Putamen (tissue), 1 donor: ENCODE results near the gene FOLH1.
"Not testable (repeated sequence)": the region's sequence is repeated elsewhere in the genome, so short reads cannot be mapped to it uniquely, and the experiment has no call there.

Experiments
- DNase-seq: peaks from one replicate; pipeline ENCODE4 v3.0.0-alpha.2; 2016; ENCODE audit warnings: low spot score

Gene FOLH1

DNA sequence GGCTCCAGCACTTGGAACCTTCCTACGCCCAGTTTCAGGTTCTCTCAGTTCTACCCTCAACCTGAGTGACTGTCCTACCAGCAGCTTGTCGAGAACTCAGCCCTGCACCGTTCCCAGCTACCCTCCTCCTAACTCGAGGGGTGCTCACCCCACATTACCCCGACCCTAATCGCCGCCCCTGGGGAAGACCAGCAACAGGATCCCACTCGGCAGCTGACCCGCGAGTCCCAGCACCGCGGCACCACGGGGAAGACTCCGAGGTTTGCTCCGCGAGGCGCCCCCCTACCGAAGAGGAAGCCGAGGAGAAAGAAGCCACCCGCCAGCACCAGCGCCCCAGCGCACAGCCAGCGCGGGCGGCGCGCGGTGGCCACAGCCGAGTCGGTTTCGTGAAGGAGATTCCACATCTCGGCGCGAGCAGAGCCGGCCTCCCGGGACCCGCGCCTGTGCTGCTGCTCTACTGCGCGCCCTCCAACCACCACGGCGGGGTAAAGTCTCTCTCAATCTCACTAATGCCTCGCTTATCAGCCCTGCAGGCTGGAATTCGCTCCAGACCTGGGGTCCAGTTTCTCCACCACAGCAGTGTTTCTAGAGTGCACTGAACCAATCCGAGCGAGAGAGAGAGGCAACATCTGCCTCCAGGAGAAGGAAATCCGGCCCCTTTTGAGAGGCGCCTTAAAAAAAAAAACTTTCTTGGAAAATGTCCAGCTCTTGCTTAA, at the start of gene FOLH1:
Gene FOLH1 (minus strand): TSS at position 597 of the 716 bp plus-strand sequence. CDS start 193 bp downstream, at position 404.
- DNase-seq: peak; percentile 61

DNA sequence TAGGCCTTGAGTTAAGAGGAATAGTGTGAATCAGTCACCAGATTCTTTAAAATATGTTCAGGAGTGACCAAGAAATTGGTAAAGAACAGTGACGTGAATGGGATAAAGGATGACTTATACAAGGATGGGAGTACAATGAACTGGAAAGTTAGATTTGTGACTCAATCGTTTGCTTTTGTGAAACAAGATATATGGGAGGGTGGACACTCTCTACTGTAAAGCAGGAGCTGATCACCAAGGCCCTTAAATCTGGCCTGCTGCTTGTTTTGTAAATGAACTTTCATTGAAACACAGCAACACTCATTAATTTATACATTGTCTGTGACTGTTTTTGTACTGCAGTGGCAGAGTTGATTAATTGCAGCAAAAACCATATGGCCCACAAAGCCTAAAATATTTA, 46.7 kb upstream of the FOLH1 start:
- DNase-seq: not testable (repeated sequence)

DNA sequence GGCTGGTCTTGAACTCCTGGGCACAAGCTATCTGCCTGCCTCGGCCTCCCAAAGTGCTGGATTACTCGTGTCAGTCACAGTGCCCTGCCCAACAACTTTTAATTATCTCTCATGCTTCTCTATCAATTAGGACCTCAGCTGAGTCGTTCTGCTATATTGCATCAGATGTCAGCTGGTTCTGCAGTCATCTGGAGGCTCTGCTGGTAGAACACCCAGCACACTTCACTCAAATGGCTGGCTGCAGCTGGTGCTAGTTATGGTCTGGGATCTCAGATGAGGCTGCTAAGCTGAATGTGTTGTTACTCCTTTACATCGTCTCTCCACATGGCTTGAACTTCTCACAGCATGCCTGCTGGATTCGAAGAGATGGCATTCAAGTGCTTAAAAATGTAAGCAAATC, 42.8 kb upstream of the FOLH1 start:
- DNase-seq: not testable (repeated sequence)

DNA sequence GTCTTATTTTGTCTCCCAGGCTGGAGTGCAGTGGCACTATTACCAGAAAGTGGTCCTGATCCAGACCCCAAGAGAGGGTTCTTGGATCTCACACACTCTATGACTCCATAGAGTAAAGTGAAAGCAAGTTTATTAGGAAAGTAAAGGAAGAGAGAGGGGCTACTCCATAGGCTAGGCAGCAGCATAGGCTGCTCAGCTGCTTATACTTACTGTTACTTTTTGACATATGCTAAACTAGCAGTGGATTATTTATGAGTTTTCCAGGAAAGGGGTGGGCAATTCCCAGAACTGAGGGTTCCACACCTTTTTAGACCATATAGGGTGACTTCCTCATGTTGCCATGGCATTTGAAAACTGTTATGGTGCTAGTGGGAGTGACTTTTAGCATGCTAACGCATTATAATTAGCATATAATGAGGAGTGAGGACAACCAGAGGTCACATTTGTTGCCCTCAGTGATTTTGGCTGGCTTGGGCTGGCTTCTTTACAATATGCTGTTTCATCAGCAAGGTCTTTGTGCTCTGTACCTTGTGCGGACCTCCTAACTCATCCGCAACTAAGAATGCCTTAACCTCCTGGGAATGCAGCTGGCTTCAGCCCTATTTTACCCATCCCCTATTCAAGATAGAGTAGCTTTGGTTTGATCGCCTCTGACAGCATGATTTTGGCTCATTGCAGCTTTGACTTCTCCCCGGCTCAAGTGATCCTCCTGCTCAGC, 42.2 kb upstream of the FOLH1 start:
- DNase-seq: not testable (repeated sequence)

DNA sequence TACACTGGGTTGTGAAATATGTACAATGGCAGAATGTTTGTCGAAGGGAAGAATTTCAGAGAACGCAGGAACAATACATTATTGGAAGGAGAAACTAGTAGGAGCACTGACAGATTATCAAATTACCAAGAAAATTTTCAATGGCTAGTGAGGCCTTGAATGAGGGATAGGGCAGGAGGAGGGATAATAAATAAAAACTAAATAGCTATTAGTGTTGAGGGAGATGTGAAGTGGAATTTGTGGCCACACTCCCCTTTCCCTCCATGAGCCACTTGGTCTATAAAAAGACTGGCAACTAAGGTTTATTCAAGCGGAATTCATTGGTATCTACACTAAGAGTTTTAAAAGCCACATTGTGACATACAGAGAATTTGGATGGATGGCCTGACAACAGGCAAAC, 41.0 kb upstream of the FOLH1 start:
- not testable (repeated sequence) for DNase-seq

DNA sequence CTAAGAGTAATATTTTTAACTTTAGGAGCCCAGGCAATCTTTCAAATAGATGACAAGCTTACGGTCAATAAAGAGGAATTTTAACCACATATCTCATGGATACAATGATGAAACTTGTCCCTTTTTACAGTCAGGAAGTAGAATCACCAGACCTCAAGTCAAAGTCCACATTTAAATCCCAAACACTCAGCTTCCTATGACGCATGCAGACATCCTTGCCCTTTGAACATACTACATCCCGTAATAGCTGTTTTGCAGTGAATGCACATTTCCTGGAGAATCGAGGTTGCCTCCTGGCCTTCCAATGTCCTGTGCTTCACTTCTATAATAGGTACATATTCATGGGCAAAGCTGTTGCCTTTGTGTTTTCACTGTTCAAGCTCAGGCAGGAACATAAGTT, 25.3 kb upstream of the FOLH1 start:
- DNase-seq: not testable (repeated sequence)

DNA sequence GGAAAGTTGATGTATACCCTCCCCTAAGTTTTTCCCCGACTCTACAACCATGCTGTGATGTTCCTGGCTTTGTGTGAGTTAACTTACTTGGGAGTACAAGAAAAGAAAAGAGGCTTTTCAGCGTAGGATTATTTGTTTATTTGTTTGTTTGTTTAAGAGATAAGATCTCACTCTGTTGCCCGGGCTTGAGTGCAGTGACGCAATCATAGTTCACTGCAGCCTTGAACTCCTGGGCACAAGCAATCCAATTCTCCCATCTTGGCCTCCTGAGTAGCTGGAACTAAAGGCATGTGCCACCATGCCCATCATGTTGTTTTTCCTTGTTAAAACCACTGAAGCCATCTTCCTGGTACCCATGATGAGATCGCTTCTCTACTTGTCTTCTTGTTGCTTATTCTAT, 24.6 kb upstream of the FOLH1 start:
- DNase-seq: not testable (repeated sequence)

DNA sequence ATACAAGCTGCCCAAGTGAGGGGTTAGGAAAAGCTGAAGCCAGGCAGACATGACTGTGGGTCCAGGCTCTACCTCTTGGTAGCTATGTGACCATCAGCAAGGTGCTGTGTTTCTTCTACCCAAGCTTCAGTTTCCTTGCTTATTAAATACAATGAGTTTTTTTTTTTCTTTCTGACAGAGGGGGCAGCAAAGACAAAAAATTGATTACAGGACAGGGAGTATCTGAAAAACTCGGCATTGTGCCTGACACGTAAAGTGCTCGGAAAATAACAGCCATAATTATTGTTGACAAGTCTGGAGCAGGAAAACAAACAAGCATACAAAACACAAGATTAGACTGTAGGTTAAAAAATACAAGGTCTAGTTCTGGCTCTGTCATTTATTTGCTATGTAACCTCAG, 23.3 kb upstream of the FOLH1 start:
- DNase-seq: not testable (repeated sequence)

DNA sequence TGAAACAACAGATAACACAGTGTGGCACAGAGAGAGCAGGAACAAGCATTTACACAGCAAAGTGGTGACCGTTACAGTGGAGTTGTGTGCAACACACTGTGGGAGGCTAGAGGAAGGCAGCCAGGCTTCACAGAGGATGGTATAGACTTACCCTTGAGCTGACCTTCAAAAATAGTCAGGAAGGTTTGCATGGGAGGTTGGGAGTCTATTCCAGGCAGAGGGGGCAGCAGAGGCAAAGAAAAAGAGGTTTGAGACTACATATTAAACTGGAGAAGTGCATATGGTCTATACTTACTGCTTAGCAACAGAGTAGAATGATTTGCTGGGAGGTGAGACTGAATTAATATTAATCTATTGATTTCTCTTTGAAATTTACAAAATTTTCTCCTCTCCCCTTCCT, 22.1 kb upstream of the FOLH1 start:
- DNase-seq: not testable (repeated sequence)

DNA sequence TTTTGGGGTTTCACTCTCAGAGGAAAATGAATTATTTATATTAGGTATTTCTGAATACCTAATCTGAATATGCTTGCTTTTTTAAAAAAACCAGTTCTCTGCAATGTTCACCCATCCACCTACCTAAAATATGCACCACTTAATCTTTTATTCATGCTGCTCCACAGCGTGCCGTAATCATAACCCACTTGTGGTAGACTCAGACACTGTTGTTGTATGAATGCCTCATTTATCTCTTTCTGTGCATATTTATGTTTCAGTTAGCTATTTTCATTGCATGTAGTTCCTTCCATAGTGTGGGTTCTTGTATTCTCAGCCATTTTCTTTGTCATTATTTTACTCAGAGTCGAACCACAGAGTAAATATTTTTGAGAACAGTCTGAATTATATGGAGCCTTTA, 21.6 kb upstream of the FOLH1 start:
- DNase-seq: not testable (repeated sequence)

DNA sequence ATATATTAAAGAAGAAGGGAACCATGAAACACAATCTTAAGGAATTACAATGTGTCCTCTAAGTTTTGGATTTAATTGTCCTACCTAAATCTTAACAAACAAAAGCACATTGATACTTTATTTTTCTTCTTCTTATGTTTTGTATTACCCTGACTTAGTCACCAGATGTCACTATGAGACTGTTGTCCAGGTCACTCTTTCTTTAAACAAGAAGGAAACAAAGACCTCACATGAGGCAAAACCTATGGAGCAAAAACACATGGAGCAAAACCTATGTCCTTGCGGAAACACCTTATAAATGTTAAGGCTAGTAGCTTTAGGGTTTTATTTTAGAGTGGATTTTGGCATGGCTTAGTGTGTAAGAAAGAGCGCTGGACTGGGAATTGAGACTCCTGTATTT, 20.7 kb upstream of the FOLH1 start:
- DNase-seq: not testable (repeated sequence)

DNA sequence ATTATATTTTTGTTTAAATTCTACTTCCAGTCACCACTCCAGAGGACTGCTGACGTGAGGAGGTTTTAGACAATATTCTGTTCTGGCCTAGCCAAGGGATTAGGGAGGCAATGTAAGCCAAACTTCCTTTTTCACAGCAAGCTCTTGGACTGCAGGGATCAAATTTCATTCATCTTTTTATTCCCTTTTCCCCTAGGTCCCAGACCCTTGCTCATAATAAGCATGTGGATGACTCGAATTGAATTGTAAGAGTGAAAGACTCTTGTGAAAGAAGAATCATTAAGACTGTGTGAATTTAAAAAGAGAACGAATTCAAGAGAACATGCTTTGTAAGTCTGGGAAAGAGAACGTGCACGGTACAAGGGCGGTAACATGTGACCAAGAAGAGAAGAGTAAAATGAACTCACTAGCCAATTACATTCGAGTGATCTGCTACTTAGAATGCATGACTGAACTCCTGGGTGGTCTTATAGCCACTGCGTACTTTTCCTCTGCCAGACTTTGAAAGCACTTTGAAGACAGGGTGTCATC, 16.9 kb upstream of the FOLH1 start:
- not testable (repeated sequence) for DNase-seq

DNA sequence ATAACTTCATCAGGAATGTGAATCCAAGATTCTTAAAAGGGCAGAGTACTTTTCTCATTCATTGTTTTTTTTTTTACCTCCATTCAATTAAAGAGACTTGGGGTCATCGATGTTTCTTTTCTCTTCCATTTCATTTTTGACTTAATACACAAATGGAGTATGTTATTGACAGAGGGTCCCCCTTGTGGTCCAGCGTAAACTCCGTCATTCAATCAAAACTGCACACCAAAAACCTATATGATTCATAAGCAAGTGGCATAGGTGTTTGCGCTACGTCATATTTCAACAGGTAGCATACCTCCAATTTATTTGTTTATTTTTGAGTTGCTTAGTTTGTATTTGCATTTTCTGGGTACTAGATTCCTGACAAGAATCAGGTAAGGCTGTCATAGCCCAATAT, 12.7 kb upstream of the FOLH1 start:
- no peak for DNase-seq

DNA sequence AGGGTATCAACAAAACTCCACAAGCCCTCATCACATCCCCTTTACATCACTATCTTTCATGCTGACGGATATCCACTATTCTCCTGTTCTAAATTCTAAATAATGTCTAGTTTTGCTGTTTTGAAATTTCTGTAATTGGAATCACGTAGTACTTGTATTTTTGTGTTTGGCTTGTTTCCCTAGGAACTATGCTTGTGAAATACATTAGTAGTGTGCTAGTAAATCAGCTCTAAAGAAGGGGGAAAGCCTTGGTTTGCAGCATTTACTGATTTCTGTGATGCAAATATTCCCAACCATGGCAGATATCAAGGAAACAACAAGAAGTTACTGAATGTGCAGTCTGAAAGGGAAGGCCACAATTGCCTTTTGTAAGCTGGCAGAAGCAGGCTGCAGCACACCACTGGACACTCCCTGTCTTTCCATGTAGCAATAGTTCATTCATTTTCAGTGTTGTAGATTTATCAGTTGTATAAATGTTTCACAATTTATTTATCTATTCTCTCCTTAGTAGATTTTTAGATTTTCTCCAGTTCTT, 4.7 kb upstream of the FOLH1 start:
- peak; percentile 79 for DNase-seq

DNA sequence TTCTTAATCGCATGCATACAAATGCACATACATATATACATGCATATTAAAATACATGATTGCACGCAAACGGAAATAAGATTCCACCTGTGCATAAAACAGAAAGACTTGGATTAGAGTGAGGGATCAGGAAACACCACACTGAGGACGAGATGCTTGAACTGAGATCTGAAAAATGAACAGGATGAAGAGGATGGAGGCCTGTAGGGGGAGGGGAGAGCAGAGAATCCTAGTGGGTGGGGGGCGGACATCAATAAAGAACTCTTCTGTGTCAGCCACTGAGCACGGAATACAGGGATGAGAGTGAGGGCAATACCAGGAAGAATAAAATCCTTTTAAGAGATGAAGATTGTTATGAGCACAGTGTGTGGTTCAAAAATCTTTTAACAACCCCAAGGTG, 1.4 kb downstream of the FOLH1 start:
- DNase-seq: peak; percentile 74

DNA sequence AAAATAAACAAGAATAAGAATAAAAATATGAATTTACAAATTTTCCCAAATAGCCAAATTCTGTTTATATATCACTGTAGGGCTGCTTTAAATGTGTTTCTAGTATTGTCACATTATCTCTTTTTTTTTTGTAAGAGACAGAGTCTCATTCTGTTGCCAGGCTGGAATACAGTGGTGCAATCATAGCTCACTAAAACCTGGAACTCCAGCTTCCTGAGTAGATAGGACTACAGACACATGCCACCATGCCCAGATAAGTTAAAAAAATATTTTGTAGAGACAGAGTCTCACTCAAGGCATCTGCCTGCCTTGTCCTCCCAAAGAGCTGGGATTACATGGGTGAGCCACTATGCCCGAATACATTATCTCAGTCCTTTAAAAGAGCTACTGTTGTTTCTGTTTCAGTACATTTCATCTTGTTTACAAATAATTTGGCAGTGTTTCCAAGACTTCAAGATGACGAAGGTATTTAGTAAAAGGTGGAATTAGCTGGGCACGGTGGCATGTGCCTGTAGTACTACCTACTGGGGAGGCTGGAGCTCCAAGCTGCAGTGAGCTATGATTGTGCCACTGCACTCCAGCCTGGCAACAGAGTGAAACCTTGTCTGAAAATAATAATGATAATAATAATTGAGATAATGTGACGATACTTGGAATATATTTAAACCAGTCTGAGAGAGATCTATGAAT, 6.0 kb downstream of the FOLH1 start:
- DNase-seq: no peak

DNA sequence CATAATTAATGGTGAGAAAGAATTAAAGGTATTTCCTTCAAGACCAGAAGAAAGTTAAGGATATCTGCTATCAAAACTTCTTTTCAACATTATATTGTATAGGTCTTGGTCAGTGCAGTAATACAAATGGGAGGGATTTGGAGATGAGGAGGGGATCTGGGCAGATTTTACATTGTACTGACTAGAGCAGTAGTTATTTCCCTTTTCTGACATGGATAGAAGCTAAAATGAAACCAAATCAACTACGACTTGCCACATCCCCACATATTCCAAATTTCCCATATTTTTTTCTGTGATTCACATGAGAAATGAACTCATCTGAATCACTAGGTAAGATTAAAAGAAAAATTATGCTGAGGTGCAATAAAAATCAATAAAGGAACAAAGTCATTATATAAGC, 11.6 kb downstream of the FOLH1 start:
- not testable (repeated sequence) for DNase-seq

DNA sequence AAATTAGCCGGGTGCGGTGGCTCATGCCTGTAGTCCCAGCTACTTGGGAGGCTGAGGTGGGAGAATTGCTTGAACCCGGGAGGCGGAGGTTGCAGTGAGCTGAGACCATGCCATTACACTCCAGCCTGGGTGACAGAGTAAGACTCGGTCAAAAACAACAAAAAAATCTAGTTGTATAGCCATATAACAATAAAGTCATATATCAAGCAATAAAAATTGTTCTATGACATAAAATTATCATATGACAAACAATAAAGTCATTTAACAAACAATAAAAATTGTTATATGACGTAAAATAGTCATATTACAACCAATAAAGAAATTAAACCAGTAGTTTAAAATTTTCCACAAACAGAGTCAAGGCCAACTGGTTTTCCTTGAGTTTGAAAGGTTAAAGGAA, 12.4 kb downstream of the FOLH1 start:
- DNase-seq: not testable (repeated sequence)

DNA sequence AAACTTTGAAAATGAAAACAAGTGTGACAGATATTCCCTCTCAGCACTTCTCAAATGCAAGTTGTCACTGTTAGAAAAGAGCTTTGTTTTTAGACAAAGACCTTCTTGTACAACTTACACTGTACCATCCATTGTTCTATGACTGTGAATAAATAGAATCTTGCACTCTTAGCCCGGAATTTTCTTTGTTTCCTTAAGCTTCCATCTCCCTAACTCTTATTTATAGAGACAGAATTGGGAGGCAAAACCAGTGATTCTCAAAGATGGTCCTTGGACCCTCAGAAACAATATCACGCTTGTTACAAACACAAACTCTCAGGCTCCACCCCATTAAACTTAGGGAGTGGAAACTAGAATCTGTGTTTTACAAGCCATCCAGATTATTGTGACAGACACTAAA, 18.1 kb downstream of the FOLH1 start:
- peak; percentile 84 for DNase-seq

DNA sequence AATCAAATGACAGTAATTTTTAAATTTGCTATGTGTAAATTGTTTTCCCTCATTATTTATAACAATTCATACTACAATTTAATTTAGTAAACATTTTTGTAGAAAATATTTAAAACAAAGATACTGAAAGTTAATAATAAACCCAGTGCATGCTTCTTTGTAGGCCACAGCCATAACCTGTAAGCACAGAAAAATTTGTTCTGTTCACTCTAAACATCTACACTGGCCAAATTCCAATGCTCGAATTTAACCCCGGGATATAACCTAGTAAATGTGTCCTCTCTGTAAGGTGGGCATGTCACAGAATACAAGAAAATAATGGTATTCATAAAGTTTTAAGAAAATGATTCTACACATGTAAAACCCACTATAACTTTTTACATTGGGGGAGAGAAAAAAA, 22.2 kb downstream of the FOLH1 start:
- DNase-seq: not testable (repeated sequence)

DNA sequence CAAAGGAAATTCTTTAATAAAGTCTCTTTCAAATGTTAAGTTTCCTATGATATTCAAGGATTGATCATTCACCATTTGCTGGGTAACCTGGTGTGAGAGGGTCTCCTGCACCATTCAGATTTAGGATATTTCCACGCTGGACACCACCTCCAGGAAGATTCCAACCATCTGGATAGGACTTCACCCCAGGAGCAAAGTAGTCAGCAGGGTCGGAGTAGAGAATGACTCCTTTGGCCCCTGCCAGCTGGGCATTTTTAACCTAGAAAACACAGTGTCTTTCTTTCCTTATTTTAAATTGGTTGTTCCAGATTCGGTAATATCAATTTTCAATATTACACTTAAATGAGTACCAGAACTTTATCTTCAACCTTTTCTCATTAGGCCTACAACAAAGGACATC, 22.8 kb downstream of the FOLH1 start:
- not testable (repeated sequence) for DNase-seq

DNA sequence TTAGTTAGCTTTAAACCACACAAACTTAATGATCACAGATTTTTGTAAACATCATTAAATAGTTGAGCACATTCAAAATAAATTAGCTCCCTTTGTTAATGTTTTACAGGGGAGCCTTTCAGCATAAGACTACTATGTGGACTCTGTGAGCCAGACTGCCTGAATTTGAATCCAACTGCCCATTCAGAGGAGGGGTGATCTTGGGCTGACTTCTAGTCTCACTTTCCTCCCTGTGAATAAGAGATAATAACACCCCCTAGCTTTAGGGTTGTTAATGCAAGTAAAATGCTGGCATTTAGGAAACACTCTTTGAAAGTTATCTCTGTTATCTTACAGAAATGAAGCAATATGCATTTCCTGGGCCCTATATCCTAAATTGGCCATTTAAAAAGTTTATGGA, 23.6 kb downstream of the FOLH1 start:
- not testable (repeated sequence) for DNase-seq
